ENCODE results near the gene HIGD2A. TPM values are rescaled to one million over a fixed set of nuclear protein-coding genes. Genes with fewer than 3 reads are reported as not detected.

The HIGD2A gene
- total and polyA plus RNA-seq, 4 donors = 18.4 to 127 (median 67.8) TPM

GRCh38 chr5:176383248-176383905, 5.2 kb upstream of the HIGD2A start:
- H3K27me3 ChIP-seq (ENCODE audit: control insufficient read depth in 4 of 4, insufficient read depth in 4 of 4, low read length in 3 of 4) = no peaks in the 10 kb centered on the region
- H3K9me3 ChIP-seq (ENCODE audit: control insufficient read depth in 4 of 4, low read length in 3 of 4) = no peaks in the 10 kb centered on the region
- WGBS = 93% methylated on average over 15 of the region's 15 CpGs
- H3K4me3 ChIP-seq (ENCODE audit: low read depth in 1 of 3, low read length in 3 of 3) = no peak overlapping the region
- no peak overlapping the region for H3K27ac ChIP-seq (ENCODE audit: low read depth in 1 of 2, low read length in 2 of 2)
- no peak for DNase-seq (ENCODE audit: low spot score)
- H3K9ac ChIP-seq (ENCODE audit: low read depth in 1 of 2, low read length in 2 of 2) = no peak overlapping the region
- H3K4me1 ChIP-seq (ENCODE audit: control insufficient read depth in 4 of 4, insufficient read depth in 4 of 4, low read length in 3 of 4) = peaks cover 5 to 20% (median 14%) of the 10 kb centered on the region in 4 donors
- H3K36me3 ChIP-seq (ENCODE audit: control insufficient read depth in 4 of 4, insufficient read depth in 3 of 4, low read depth in 1 of 4, low read length in 3 of 4) = peaks cover 10 to 53% (median 23%) of the 10 kb centered on the region in 4 donors
- TF ChIP-seq, protein P1, sequence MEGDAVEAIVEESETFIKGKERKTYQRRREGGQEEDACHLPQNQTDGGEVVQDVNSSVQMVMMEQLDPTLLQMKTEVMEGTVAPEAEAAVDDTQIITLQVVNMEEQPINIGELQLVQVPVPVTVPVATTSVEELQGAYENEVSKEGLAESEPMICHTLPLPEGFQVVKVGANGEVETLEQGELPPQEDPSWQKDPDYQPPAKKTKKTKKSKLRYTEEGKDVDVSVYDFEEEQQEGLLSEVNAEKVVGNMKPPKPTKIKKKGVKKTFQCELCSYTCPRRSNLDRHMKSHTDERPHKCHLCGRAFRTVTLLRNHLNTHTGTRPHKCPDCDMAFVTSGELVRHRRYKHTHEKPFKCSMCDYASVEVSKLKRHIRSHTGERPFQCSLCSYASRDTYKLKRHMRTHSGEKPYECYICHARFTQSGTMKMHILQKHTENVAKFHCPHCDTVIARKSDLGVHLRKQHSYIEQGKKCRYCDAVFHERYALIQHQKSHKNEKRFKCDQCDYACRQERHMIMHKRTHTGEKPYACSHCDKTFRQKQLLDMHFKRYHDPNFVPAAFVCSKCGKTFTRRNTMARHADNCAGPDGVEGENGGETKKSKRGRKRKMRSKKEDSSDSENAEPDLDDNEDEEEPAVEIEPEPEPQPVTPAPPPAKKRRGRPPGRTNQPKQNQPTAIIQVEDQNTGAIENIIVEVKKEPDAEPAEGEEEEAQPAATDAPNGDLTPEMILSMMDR (IDR thresholded peaks at IDR 0.05; ENCODE audit: low read depth, low read length, missing input control) = no peak
- no peak for TF ChIP-seq EGR1 (IDR thresholded peaks at IDR 0.05; ENCODE audit: low read depth in 2 of 2)
- no peak for TF ChIP-seq ZBTB33 (IDR thresholded peaks at IDR 0.05)
- TF ChIP-seq HNF4A (conservative IDR thresholded peaks at IDR 0.05) = no peak

DNA sequence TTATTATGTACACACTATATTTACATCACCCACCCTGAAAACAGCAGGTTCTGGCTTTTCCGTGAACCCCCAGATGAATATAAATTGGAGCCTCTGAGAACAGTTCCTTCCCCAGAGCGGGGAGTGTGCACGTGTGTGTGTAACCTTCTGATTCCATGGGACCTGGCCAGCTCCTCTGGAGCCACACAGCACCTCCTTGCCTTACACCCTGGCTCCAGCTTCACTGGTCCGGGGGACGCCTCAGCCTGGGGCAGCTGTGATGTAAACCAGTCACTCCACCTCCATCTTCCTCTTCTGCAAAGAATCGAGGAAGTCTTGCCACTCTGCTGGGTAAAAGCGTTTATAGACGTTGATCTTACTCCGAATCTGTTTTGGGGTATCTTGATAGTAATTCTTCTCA, 4.6 kb upstream of the HIGD2A start:
- H3K36me3 ChIP-seq (ENCODE audit: control insufficient read depth in 4 of 4, insufficient read depth in 3 of 4, low read depth in 1 of 4, low read length in 3 of 4) = peaks cover 10 to 53% (median 23%) of the 10 kb centered on the region in 4 donors
- 89% methylated on average over 9 of the region's 9 CpGs for WGBS
- no peak for DNase-seq (ENCODE audit: low spot score)
- no peak overlapping the region for H3K4me3 ChIP-seq (ENCODE audit: low read depth in 1 of 3, low read length in 3 of 3)
- H3K27me3 ChIP-seq (ENCODE audit: control insufficient read depth in 4 of 4, insufficient read depth in 4 of 4, low read length in 3 of 4) = no peaks in the 10 kb centered on the region
- H3K4me1 ChIP-seq (ENCODE audit: control insufficient read depth in 4 of 4, insufficient read depth in 4 of 4, low read length in 3 of 4) = peaks cover 5 to 20% (median 14%) of the 10 kb centered on the region in 4 donors
- no peak overlapping the region for H3K27ac ChIP-seq (ENCODE audit: low read depth in 1 of 2, low read length in 2 of 2)
- H3K9me3 ChIP-seq (ENCODE audit: control insufficient read depth in 4 of 4, low read length in 3 of 4) = no peaks in the 10 kb centered on the region
- no peak overlapping the region for H3K9ac ChIP-seq (ENCODE audit: low read depth in 1 of 2, low read length in 2 of 2)
- no peak for TF ChIP-seq REST (IDR thresholded peaks at IDR 0.05)
- no peak for TF ChIP-seq HNF4A (conservative IDR thresholded peaks at IDR 0.05)
- no peak for TF ChIP-seq FOXA1 (IDR thresholded peaks at IDR 0.05)
- TF ChIP-seq MAX (IDR thresholded peaks at IDR 0.05) = no peak
- no peak for TF ChIP-seq RAD21 (IDR thresholded peaks at IDR 0.05)

Measured in liver (tissue), 9 donors.